Measurements from ENCODE around the gene MAGEL2. TPM values are rescaled to one million over a fixed set of nuclear protein-coding genes. Genes with fewer than 3 reads are reported as not detected.

Gene MAGEL2
- not detected in 5 replicates for total RNA-seq (2022; extraction: Qiagen RNA extraction)

GRCh38 chr15:23647421-23648370 lies at the start of gene MAGEL2:
Gene MAGEL2, minus strand, starts transcription at chr15:23647867. Its CDS starts 125 bp downstream, at chr15:23647742.

GRCh38 chr15:23687143-23687470 lies 39.4 kb upstream of the MAGEL2 start, which contains the start of gene NDN:
Gene NDN, minus strand, starts transcription at chr15:23687305. Its CDS starts 88 bp downstream, at chr15:23687217.

Other genes with a start within 250 kb of the MAGEL2 start
- not detected in 5 replicates for gene GOLGA6L2, start 200.6 kb downstream of the MAGEL2 start, total RNA-seq (2022; extraction: Qiagen RNA extraction)
- gene MKRN3, start 82.2 kb downstream of the MAGEL2 start, total RNA-seq (2022; extraction: Qiagen RNA extraction): 1.1 to 2.1 TPM (median 1.9 TPM) in 5 replicates
- 0.07 to 0.10 TPM (median 0.08 TPM) in 5 replicates for gene NDN, start 39.4 kb upstream of the MAGEL2 start, total RNA-seq (2022; extraction: Qiagen RNA extraction)

All from A549 treated with dexamethasone at 1 μM for 4 hours (cell line).